K562 (cell line): Measurements from ENCODE around the gene PITPNB. TPM values are rescaled to one million over a fixed set of nuclear protein-coding genes. Genes with fewer than 3 reads are reported as not detected.

Experiments
- ATAC-seq: fragments of 200-7000 bp; cut with Tn5 transposase; 3 replicates; pipeline ENCODE4 v1.9.1; 2020; ENCODE audit warnings: moderate library complexity
- BruUV-seq: library from RNA; stranded (reverse); fragments of 400-500 nt; replicated peaks from 2 replicates; lab custom pipeline; 2021; lab: Mats Ljungman, UMichigan
- CTCF ChIA-PET: fragments of 300-600 bp; formaldehyde crosslinking; extraction: SDS; loops from one replicate; lab custom pipeline; 2021; ENCODE audit warnings: low intra/inter-chr PET ratio; lab: Yijun Ruan, JAX
- POLR2A ChIA-PET: fragments of 300-600, 350-650 bp; sonication (Branson Sonifier 250); formaldehyde crosslinking; extraction: SDS; loops from one replicate; lab custom pipeline; 2021; ENCODE audit warnings: antibody characterized with exemption, inconsistent platforms; lab: Yijun Ruan, JAX
- DNase-seq, 4 experiments: peaks; one replicate each; pipeline versions ENCODE4 v3.0.0 to v3.0.0-alpha.2; 2011 to 2018; ENCODE audit warnings: low spot score in 3 of 4, mixed read lengths in 3 of 4; ENCODE audit errors: extremely low read depth in 1 of 4
- FAIRE-seq: peaks from 2 replicates; lab custom pipeline; 2011; peaks lifted over from hg19 to GRCh38; lab: Jason Lieb, UNC
- H2AFZ ChIP-seq: 2 replicates; pipeline ENCODE4 v1.6.0; 2011; ENCODE audit warnings: low read depth, low read length, control low read depth, inconsistent platforms
- H3K27ac ChIP-seq: fragments of 200-600 bp; 3 replicates; pipeline ENCODE4 v1.8.0; 2011; ENCODE audit warnings: low read depth, mild to moderate bottlenecking, control low read depth, inconsistent platforms, low read length, moderate library complexity, mixed read lengths; ENCODE audit errors: extremely low read depth
- H3K27me3 ChIP-seq, 2 experiments: fragments of 300-600 bp in 1 of 2; 2 replicates in 1 of 2; 3 replicates in 1 of 2; pipeline versions ENCODE4 v1.6.0 to v1.8.0; 2011; ENCODE audit warnings: inconsistent platforms in 2 of 2, low read length in 2 of 2, mild to moderate bottlenecking in 1 of 2, mixed read lengths in 1 of 2, moderate library complexity in 1 of 2; ENCODE audit not compliant: control insufficient read depth in 2 of 2, insufficient read depth in 2 of 2
- H3K36me3 ChIP-seq: fragments of 300-600 bp; 3 replicates; pipeline ENCODE4 v1.8.0; 2011; ENCODE audit warnings: mild to moderate bottlenecking, low read length, inconsistent platforms; ENCODE audit not compliant: control insufficient read depth, insufficient read depth
- H3K4me1 ChIP-seq, 2 experiments: fragments of 200-600 bp in 1 of 2; replicated peaks in 1 of 2; 2 replicates in 1 of 2; 3 replicates in 1 of 2; pipeline versions ENCODE4 v1.5.1 to v1.8.0; 2011; ENCODE audit warnings: inconsistent platforms in 2 of 2, low read length in 2 of 2, mild to moderate bottlenecking in 1 of 2, mixed read lengths in 1 of 2, moderate library complexity in 1 of 2; ENCODE audit not compliant: control insufficient read depth in 2 of 2, insufficient read depth in 2 of 2
- H3K4me2 ChIP-seq: 2 replicates; pipeline ENCODE4 v1.6.1; 2011; ENCODE audit warnings: low read length, control low read depth, inconsistent platforms, mixed read lengths; ENCODE audit not compliant: insufficient read depth
- H3K4me3 ChIP-seq: fragments of 200-600 bp; sonication (generic), shearing (Covaris generic); 2 replicates; pipeline ENCODE4 v1.5.1; 2016; ENCODE audit warnings: control low read depth, inconsistent platforms
- H3K79me2 ChIP-seq: fragments of 200-600 bp; 3 replicates; pipeline ENCODE4 v1.8.0; 2011; ENCODE audit warnings: low read length, inconsistent platforms; ENCODE audit not compliant: control insufficient read depth, insufficient read depth
- H3K9ac ChIP-seq, 2 experiments: 2 replicates each; pipeline versions ENCODE4 v1.6.0 to v1.6.1; 2011; ENCODE audit warnings: low read depth in 2 of 2, low read length in 2 of 2, control low read depth in 1 of 2, inconsistent platforms in 1 of 2, mild to moderate bottlenecking in 1 of 2, mixed read lengths in 1 of 2; ENCODE audit not compliant: insufficient read depth in 1 of 2
- H3K9me1 ChIP-seq: one replicate; pipeline ENCODE4 v1.6.0; 2011; ENCODE audit warnings: inconsistent platforms, mild to moderate bottlenecking, low read length, moderate library complexity; ENCODE audit not compliant: control insufficient read depth, insufficient read depth
- H3K9me3 ChIP-seq: replicated peaks from 2 replicates; pipeline ENCODE4 v1.5.1; 2011; ENCODE audit warnings: low read depth, low read length, inconsistent platforms; ENCODE audit not compliant: control insufficient read depth, insufficient read depth
- H4K20me1 ChIP-seq: replicated peaks from 2 replicates; pipeline ENCODE4 v1.6.1; 2011; ENCODE audit warnings: low read length, inconsistent platforms, mixed read lengths; ENCODE audit not compliant: control insufficient read depth, insufficient read depth
- GATAD2B ChIP-seq: fragments of 450-650 bp; IDR thresholded peaks from 2 replicates; pipeline ENCODE4 v1.6.1; 2017; ENCODE audit warnings: mild to moderate bottlenecking, borderline replicate concordance
- MYNN ChIP-seq, 2 experiments: sonication (generic); formaldehyde crosslinking in 1 of 2; IDR thresholded peaks; 2 replicates each; pipeline versions ENCODE4 v1.5.0 to v1.6.1; 2016 to 2020; ENCODE audit warnings: antibody characterized with exemption in 1 of 2, missing genetic modification reagents in 1 of 2
- PYGO2 ChIP-seq: fragments of 450-650 bp; IDR thresholded peaks from 2 replicates; pipeline ENCODE4 v1.6.1; 2016; ENCODE audit warnings: mild to moderate bottlenecking, missing genetic modification characterization, moderate library complexity, missing compliant biosample characterization
- RFX1 ChIP-seq: fragments of 450-650 bp; IDR thresholded peaks from 2 replicates; pipeline ENCODE4 v1.6.1; 2016; ENCODE audit warnings: mild to moderate bottlenecking, moderate library complexity
- SMAD3 ChIP-seq: fragments of 450-650 bp; formaldehyde crosslinking; conservative IDR thresholded peaks from 2 replicates; pipeline ENCODE4 v1.4.0; 2020; ENCODE audit warnings: mild to moderate bottlenecking
- STAT5A ChIP-seq: IDR thresholded peaks from 2 replicates; pipeline ENCODE4 v1.6.1; 2012; ENCODE audit warnings: low read length, inconsistent platforms, borderline replicate concordance
- ZMIZ1 ChIP-seq, 2 experiments: fragments of 150-350 bp in 1 of 2; IDR thresholded peaks; 2 replicates each; pipeline ENCODE4 v1.6.1; 2012 to 2016; ENCODE audit warnings: low read depth in 2 of 2, low read length in 2 of 2, mild to moderate bottlenecking in 1 of 2, moderate library complexity in 1 of 2
- ZNF384 ChIP-seq: IDR thresholded peaks from 2 replicates; pipeline ENCODE4 v1.6.1; 2012; ENCODE audit warnings: low read depth, low read length, improper control_type of control experiment
- WGBS: fragments of 100-300 bp; shearing (Covaris generic); methylation state at CpG from one replicate; pipeline ENCODE4 v1.1.6; 2016; ENCODE audit warnings: low coverage, mixed read lengths; ENCODE audit not compliant: insufficient coverage; ENCODE audit errors: missing lambda C conversion rate; 5-methylcytosine and 5-hydroxymethylcytosine counted together
- in situ Hi-C: fragments of 300-500 bp; cut with MboI; formaldehyde crosslinking; loops from 4 replicates; pipeline ENCODE4 v1.15.0; 2018; ENCODE audit warnings: inconsistent platforms, mixed read lengths
- intact Hi-C: fragments of 100-400 bp; cut with micrococcal nuclease; formaldehyde crosslinking; loops from 2 replicates; pipeline ENCODE4 v1.14.2; 2022
- polyA plus RNA-seq, 8 experiments: library from polyadenylated mRNA; depleted of rRNA in 4 of 8; stranded (reverse) in 5 of 8; unstranded in 3 of 8; fragments of >200 nt; fragmentation: Nextera tagmentation in 2 of 8; fragmentation: Illumina TruSeq in 1 of 8; extraction: Ambion mirVana in 2 of 8; extraction: Trizol in 1 of 8; gene quantifications; 2 replicates each; pipeline versions ENCODE4 v1.2.1 to v1.2.3, GENCODE V29; 2011 to 2014; ENCODE audit warnings: inconsistent platforms in 1 of 8, missing spikeins in 1 of 8
- total RNA-seq, 7 experiments: library from RNA; depleted of rRNA in 6 of 7; stranded (reverse); fragments of >200 nt in 6 of 7; fragmentation: Illumina TruSeq in 2 of 7; extraction: Trizol in 2 of 7; gene quantifications; 2 replicates each; pipeline versions ENCODE4 v1.2.1 to v1.2.3, GENCODE V29; 2011 to 2021; ENCODE audit warnings: low replicate concordance in 1 of 7

The PITPNB gene
- total and polyA plus RNA-seq, 9 of the 15 experiments (the other 6 are each of a cell fraction or from before 2014, with no cell fraction given), result 13.1 to 52.4 (median 34.7) TPM

- WGBS, result 56% methylated on average over 13 of the region's 15 CpGs
- H3K27me3 ChIP-seq, result no peaks in the 10 kb centered on the region
- BruUV-seq, result no TSS peak
- ChIA-PET CTCF (no interaction called here), POLR2A (interaction anchor here (0.7 kb wide), 1 partner anchor 11 kb away, joined by 5 read pairs; no protein-coding TSS in a partner anchor)
- peaks cover 7 to 15% of the 10 kb centered on the region in 2 experiments for H3K4me1 ChIP-seq
- H3K9ac ChIP-seq, result no peak overlapping the region
- DNase-seq (no peak), FAIRE-seq (no peak), ATAC-seq (no peak)
- H3K79me2 ChIP-seq, result no peaks in the 10 kb centered on the region
- peaks cover 4% of the 10 kb centered on the region; the same call in 1 of the 2 replicates for H4K20me1 ChIP-seq
- H3K4me3 ChIP-seq, result no peak overlapping the region
- H2AFZ ChIP-seq, result no peak overlapping the region
- H3K4me2 ChIP-seq, result no peak overlapping the region
- no peaks in the 10 kb centered on the region; the same call in 2 of the 3 replicates for H3K36me3 ChIP-seq
- intact Hi-C loops (no loop called here), in situ Hi-C loops (no loop called here)
- H3K27ac ChIP-seq, result no peak overlapping the region
- no peaks in the 10 kb centered on the region for H3K9me3 ChIP-seq
- H3K9me1 ChIP-seq, result peaks cover 2% of the 10 kb centered on the region
- TF ChIP-seq ZNF384 (peak; percentile 67), MYNN (IDR thresholded peaks at IDR 0.05) (no peak), MYNN (CRISPR knock-in tag; IDR thresholded peaks at IDR 0.05) (no peak), GATAD2B (no peak), RFX1 (peak; percentile 51; the same call in 1 of the 2 replicates), PYGO2 (tag) (no peak), ZMIZ1 (IDR thresholded peaks at IDR 0.05; ENCODE audit: low read depth in 2 of 2, low read length in 2 of 2) (no peak), STAT5A (no peak), SMAD3 (CRISPR knock-in tag) (no peak)
- TF ChIP-seq, all 486 proteins: peak for 2
Measured at GRCh38 chr22:27842669-27843431, 76.2 kb downstream of the PITPNB start.
